Measurements from ENCODE around the gene SIX3. TPM values are rescaled to one million over a fixed set of nuclear protein-coding genes. Genes with fewer than 3 reads are reported as not detected.

The SIX3 gene
- total RNA-seq, 1 donor from 2014 or later, result not detected

- Histone ChIP-seq H3K27me3 (peaks cover 7% of the 10 kb centered on the region), H3K27ac (no peak overlapping the region), H3K36me3 (no peaks in the 10 kb centered on the region), H3K4me3 (no peak overlapping the region), H3K9me3 (no peaks in the 10 kb centered on the region), H3K4me1 (peaks cover 6 to 9% of the 10 kb centered on the region in 2 donors)
- intact Hi-C loops (cut with DNase I), result no loop called here
- TF ChIP-seq CTCF (IDR thresholded peaks at IDR 0.05), result no peak
- DNase-seq (ENCODE audit: low spot score in 2 of 2), result no peak
Measured at GRCh38 chr2:44959855-44960254, 18.4 kb downstream of the SIX3 start.

GRCh38 chr2:44960871-44961270, 19.4 kb downstream of the SIX3 start:
- DNase-seq (ENCODE audit: low spot score in 2 of 2), result no peak
- intact Hi-C loops (cut with DNase I), result no loop called here
- no peak for TF ChIP-seq CTCF (IDR thresholded peaks at IDR 0.05)
- no peak overlapping the region for H3K4me3 ChIP-seq
- no peaks in the 10 kb centered on the region for H3K27me3 ChIP-seq
- no peaks in the 10 kb centered on the region for H3K9me3 ChIP-seq
- H3K4me1 ChIP-seq, result no peaks in the 10 kb centered on the region
- no peaks in the 10 kb centered on the region for H3K36me3 ChIP-seq
- H3K27ac ChIP-seq, result no peak overlapping the region

- DNase-seq (ENCODE audit: low spot score in 2 of 2), result no peak
- no peak overlapping the region for H3K4me3 ChIP-seq
- no peaks in the 10 kb centered on the region for H3K36me3 ChIP-seq
- H3K4me1 ChIP-seq, result no peaks in the 10 kb centered on the region
- intact Hi-C loops (cut with DNase I), result no loop called here
- H3K9me3 ChIP-seq, result no peaks in the 10 kb centered on the region
- H3K27me3 ChIP-seq, result no peaks in the 10 kb centered on the region
- no peak overlapping the region for H3K27ac ChIP-seq
- TF ChIP-seq CTCF (IDR thresholded peaks at IDR 0.05), result no peak
Measured at GRCh38 chr2:44962176-44962695, 20.7 kb downstream of the SIX3 start.

GRCh38 chr2:44964752-44965236, 23.3 kb downstream of the SIX3 start:
- no peak for DNase-seq (ENCODE audit: low spot score in 2 of 2)
- H3K27me3 ChIP-seq, result no peaks in the 10 kb centered on the region
- no peak overlapping the region for H3K27ac ChIP-seq
- no peak overlapping the region for H3K4me3 ChIP-seq
- intact Hi-C loops (cut with DNase I), result no loop called here
- no peak for TF ChIP-seq CTCF (IDR thresholded peaks at IDR 0.05)
- no peaks in the 10 kb centered on the region for H3K4me1 ChIP-seq
- no peaks in the 10 kb centered on the region for H3K9me3 ChIP-seq
- H3K36me3 ChIP-seq, result no peaks in the 10 kb centered on the region

- Histone ChIP-seq H3K27me3 (no peaks in the 10 kb centered on the region), H3K9me3 (no peaks in the 10 kb centered on the region), H3K36me3 (no peaks in the 10 kb centered on the region), H3K4me3 (no peak overlapping the region), H3K27ac (no peak overlapping the region), H3K4me1 (no peaks in the 10 kb centered on the region)
- intact Hi-C loops (cut with DNase I), result no loop called here
- TF ChIP-seq CTCF (IDR thresholded peaks at IDR 0.05), result no peak
- no peak for DNase-seq (ENCODE audit: low spot score in 2 of 2)
Measured at GRCh38 chr2:44965684-44966083, 24.2 kb downstream of the SIX3 start.

- H3K36me3 ChIP-seq, result no peaks in the 10 kb centered on the region
- no peak for DNase-seq (ENCODE audit: low spot score in 2 of 2)
- no peak for TF ChIP-seq CTCF (IDR thresholded peaks at IDR 0.05)
- H3K27me3 ChIP-seq, result no peaks in the 10 kb centered on the region
- no peaks in the 10 kb centered on the region for H3K4me1 ChIP-seq
- intact Hi-C loops (cut with DNase I), result no loop called here
- no peaks in the 10 kb centered on the region for H3K9me3 ChIP-seq
- H3K4me3 ChIP-seq, result no peak overlapping the region
- H3K27ac ChIP-seq, result no peak overlapping the region
Measured at GRCh38 chr2:44967056-44967455, 25.6 kb downstream of the SIX3 start.
